Measurements from ENCODE around the gene UBD.

- no peak for TF ChIP-seq CTCF (IDR thresholded peaks at IDR 0.05; ENCODE audit: insufficient read depth, low read length)
- no peak for TF ChIP-seq POLR2AphosphoS5 (IDR thresholded peaks at IDR 0.05; ENCODE audit: low read depth)
- no peak for TF ChIP-seq REST (IDR thresholded peaks at IDR 0.05; ENCODE audit: insufficient replicate concordance, low read depth)
- TF ChIP-seq GABPA (IDR thresholded peaks at IDR 0.05; ENCODE audit: low read depth), result no peak
- TF ChIP-seq SPI1 (IDR thresholded peaks at IDR 0.05; ENCODE audit: borderline replicate concordance, low read depth), result no peak
These were observed 5.3 kb upstream of the UBD start for GRCh38 chr6:29564875-29565274.
